GM21737 (cell line): ENCODE data around the gene AFG1L.
"Not testable (repeated sequence)": the region's sequence is repeated elsewhere in the genome, so short reads cannot be mapped to it uniquely, and the experiment has no call there.

Experiments
- ATAC-seq: cut with Tn5 transposase; IDR thresholded peaks from one replicate; pipeline ENCODE4 v1.9.1; 2021; ENCODE audit warnings: mild to moderate bottlenecking, moderate library complexity; ENCODE audit not compliant: unreplicated experiment

Gene AFG1L

DNA sequence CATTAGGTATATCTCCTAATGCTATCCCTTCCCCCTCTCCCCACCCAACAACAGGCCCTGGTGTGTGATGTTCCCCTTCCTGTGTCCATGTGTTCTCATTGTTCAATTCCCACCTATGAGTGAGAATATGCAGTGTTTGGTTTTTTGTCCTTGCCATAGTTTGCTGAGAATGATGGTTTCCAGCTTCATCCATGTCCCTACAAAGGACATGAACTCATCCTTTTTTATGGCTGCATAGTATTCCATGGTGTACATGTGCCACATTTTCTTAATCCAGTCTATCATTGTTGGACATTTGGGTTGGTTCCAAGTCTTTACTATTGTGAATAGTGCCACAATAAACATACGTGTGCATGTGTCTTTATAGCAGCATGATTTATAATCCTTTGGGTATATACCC lies 154.9 kb downstream of the AFG1L start:
- not testable (repeated sequence) for ATAC-seq

GRCh38 chr6:108451816-108452215 lies 157.0 kb downstream of the AFG1L start:
- ATAC-seq, result no peak

- no peak for ATAC-seq
These were observed 157.9 kb downstream of the AFG1L start for GRCh38 chr6:108452711-108453195.

DNA sequence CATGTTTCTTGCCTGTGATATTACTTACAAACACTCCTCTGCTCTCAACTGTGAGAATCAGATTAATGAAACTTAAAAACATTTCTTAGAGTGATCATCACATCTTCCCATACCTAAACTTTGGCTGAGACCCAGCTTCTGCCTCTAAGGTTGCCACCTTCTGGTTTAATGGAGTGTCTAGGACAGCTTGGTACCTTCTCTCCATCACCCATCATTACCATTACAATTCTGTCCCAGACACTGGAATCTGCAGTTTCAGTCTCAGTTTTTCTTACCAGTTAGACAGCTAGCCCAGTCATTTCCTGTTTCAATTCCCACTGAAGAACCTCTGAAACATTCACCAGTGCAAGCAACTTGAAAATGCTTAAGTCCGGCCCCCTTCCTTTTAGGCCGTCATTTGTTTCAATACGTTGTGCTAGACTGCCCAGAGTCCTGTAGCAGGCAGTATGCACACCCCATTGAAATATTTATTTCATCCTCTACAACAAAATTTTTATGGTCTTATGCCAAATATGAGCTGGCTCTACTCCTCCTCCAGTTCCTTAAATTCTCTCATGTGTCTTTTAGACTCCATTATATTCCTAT lies 158.8 kb downstream of the AFG1L start:
- no peak for ATAC-seq

- no peak for ATAC-seq
These were observed 159.5 kb downstream of the AFG1L start for GRCh38 chr6:108454356-108454755.

- no peak for ATAC-seq
These were observed 160.8 kb downstream of the AFG1L start for GRCh38 chr6:108455688-108456087.

GRCh38 chr6:108463784-108464183 lies 168.9 kb downstream of the AFG1L start:
- no peak for ATAC-seq

GRCh38 chr6:108464418-108465097 lies 169.7 kb downstream of the AFG1L start:
- ATAC-seq, result no peak

GRCh38 chr6:108465098-108465495 lies 170.2 kb downstream of the AFG1L start:
- no peak for ATAC-seq

GRCh38 chr6:108468346-108468745 lies 173.5 kb downstream of the AFG1L start:
- no peak for ATAC-seq

DNA sequence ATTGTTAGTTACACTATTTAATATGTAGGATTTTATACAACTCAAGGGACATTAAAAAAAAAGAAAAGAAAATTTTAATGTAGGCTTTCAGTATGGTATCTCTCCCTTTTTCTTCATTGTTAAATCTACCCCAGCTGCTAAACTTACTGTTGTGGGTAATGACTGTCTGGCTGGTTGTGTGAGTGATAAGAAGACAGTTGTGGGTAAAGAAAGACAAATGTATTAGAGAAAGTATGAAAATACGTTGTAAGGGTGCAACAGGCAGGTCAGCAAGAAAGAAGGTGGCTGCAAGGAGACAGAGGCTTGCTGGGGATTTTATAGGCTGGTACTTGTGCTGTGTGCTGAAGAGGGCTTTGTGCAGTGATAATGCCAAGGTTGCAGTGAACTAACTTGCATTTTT lies 174.5 kb downstream of the AFG1L start:
- no peak for ATAC-seq

GRCh38 chr6:108473197-108473596 lies 178.3 kb downstream of the AFG1L start:
- ATAC-seq, result no peak

DNA sequence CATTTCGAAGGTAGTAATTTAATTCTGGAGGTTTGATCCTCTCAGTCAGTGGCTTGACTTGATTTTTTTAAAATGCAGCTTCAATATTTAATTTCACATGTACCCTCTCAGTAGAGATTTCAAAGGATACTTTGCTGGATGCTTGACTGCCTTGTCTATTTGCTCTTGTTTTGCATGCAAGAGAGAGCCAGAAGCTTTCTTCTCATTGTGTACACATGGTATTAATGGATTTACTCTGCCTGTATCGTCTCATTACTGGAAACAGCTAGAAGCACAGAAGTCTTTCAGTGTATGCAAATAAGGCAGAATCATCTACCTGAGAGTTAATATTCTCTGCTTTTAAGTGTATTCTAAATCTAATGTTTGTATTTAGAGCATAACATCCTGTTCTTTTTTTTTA lies 181.5 kb downstream of the AFG1L start:
- ATAC-seq, result no peak

- no peak for ATAC-seq
These were observed 182.1 kb downstream of the AFG1L start for GRCh38 chr6:108476847-108477430.

DNA sequence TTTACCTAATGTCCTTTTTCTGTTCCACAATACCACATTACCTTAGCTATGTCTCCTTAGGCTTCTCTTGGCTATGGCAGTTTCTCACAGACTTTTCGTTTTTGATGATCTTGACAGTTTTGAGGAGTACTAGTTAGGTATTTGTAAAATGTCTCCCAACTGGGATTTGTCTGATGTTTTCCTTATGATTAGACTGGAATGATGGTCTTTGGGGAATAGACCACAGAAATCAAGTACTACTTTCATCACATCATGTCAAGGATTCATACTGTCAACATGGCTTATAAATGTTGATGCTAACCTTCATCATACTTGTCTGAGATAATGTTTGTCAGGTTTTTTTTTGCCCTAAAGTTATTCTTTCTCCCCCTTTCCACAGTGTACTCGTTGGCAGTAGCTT lies 187.7 kb downstream of the AFG1L start:
- no peak for ATAC-seq

- no peak for ATAC-seq
These were observed 189.2 kb downstream of the AFG1L start for GRCh38 chr6:108484016-108484415.

GRCh38 chr6:108489699-108490098 lies 194.8 kb downstream of the AFG1L start:
- ATAC-seq, result no peak

- no peak for ATAC-seq
These were observed 197.4 kb downstream of the AFG1L start for GRCh38 chr6:108492131-108492766.

DNA sequence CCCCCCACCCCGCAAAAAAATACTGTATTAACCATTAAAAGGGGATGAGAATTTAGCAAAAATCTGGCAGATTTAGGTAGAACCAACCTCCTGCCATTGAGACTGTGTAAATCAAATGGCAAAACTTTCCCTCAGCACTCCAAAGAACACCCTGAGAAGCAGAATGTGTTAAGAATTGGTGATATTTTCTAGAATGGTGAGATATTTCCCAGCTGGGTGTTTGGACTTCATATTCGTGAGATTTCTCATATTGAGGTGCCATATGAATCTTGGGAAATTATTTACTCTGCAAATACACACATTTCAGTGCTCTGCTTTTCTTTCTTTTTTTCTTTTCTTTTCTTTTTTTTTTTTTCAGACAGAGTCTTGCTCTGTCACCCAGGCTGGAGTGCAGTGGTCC lies 199.6 kb downstream of the AFG1L start:
- no peak for ATAC-seq

GRCh38 chr6:108497883-108498282 lies 203.0 kb downstream of the AFG1L start:
- ATAC-seq, result no peak

DNA sequence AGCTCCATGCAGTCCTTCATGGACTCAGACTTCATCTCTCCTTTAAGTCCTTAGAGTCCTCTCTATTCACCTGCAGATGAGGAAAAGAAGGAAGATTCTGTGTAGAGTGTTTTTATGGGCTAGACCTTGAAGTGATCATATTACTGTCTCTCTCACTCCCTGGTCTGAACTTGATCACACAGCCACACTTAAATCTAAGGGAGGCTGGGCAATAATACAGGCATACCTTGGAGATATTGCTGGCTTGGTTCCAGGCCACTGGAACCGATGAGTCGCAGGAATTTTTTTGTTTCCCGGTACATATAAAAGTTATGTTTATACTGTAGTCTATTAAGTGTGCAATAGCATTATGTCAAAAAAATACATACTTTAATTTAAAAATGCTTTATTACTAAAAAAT lies 206.7 kb downstream of the AFG1L start:
- ATAC-seq, result no peak

- ATAC-seq, result no peak
These were observed 208.0 kb downstream of the AFG1L start for GRCh38 chr6:108502832-108503231.
